ENCODE data around the gene CEP152.

Gene CEP152

DNA sequence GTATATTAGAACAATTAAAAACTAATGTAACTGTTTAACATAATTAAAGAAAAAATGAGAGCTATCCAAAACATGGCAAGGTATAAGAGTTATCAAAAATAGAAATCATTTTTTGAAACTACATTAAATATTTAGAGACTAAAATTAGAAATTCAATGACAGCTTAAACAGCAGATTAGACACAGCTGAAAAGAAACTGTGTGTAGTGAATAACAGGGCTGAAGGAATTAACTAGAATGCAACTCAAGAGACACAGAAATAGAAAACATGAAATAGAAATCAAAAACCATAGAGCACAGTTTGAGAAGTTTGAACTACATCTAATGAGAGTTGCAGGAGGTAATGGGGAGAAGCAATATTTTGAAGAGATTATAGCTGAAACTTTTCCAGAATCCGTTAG lies 105.5 kb downstream of the CEP152 start:
- WGBS, 2 experiments (ENCODE audit: insufficient coverage in 2 of 2): no CpG with 5 or more reads among the region's 1 CpG
- Histone ChIP-seq H3K4me3 (ENCODE audit: extremely low read depth, insufficient read depth, low read length, poor library complexity, severe bottlenecking) (no peak overlapping the region), H3K9me3 (ENCODE audit: control insufficient read depth, low read length) (peaks cover 4% of the 10 kb centered on the region), H3K4me1 (ENCODE audit: control insufficient read depth, insufficient read depth, low read length, poor library complexity, severe bottlenecking) (no peaks in the 10 kb centered on the region), H3K36me3 (ENCODE audit: control insufficient read depth, insufficient read depth, low read length) (no peaks in the 10 kb centered on the region), H3K27ac (ENCODE audit: low read depth, low read length, severe bottlenecking) (no peak overlapping the region)

DNA sequence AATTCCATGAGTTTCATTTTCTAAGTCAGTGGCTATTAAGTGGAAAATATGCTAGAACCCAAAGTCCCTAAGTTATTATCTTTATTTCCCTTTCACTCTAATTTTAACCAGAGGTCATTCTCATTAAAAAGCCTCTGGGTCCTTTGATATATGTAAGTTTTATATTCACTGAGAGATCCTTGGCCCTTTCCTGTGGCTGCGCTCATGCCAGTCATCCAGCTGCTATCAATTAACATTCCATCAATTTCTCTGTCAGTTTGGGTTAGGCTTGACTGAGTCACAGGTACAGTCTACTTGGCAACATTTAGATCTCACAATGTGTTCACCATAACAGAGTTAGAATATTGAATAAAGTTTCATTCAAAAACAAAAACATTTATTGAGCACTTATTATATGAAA lies 107.3 kb downstream of the CEP152 start:
- Histone ChIP-seq H3K36me3 (ENCODE audit: control insufficient read depth, insufficient read depth, low read length) (no peaks in the 10 kb centered on the region), H3K4me3 (ENCODE audit: extremely low read depth, insufficient read depth, low read length, poor library complexity, severe bottlenecking) (no peak overlapping the region), H3K27ac (ENCODE audit: low read depth, low read length, severe bottlenecking) (no peak overlapping the region), H3K9me3 (ENCODE audit: control insufficient read depth, low read length) (peaks cover 4% of the 10 kb centered on the region), H3K4me1 (ENCODE audit: control insufficient read depth, insufficient read depth, low read length, poor library complexity, severe bottlenecking) (no peaks in the 10 kb centered on the region)
- 80% methylated on average over 1 of the region's 1 CpG; no CpG with 5 or more reads in 1 of the 2 experiments for WGBS, 2 experiments (ENCODE audit: insufficient coverage in 2 of 2)

DNA sequence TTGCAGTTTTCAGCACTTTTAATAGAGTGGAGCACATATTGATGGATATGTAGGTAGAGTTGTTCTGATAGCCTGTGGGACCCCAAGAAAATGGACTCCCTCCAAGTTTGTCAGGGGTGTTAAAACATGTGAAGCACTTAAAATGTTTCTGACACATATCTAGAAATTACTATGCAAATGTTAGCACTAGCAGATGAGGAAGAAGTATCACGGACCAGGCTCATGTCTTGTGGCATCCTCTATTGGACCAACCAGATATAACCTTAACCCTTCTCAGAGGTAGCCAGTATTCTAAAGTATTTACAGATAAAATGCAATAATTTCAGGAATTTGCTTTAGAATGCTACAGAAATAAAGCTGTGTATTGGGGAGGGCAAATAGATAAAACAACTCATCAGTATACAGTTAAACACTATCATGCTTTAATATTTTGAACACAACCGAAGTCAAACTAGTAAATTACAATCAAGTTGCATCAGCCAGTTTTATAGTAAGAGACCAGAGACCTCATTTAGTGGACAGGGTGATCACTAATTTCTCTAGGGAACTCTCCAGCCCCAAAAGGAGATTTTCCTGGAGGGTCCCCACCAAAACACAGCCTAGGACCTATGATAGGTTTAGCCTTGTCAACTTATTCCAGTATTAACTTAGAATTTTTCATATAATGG lies 108.2 kb downstream of the CEP152 start:
- Histone ChIP-seq H3K9me3 (ENCODE audit: control insufficient read depth, low read length) (peaks cover 4% of the 10 kb centered on the region), H3K4me1 (ENCODE audit: control insufficient read depth, insufficient read depth, low read length, poor library complexity, severe bottlenecking) (no peaks in the 10 kb centered on the region), H3K36me3 (ENCODE audit: control insufficient read depth, insufficient read depth, low read length) (no peaks in the 10 kb centered on the region), H3K4me3 (ENCODE audit: extremely low read depth, insufficient read depth, low read length, poor library complexity, severe bottlenecking) (no peak overlapping the region), H3K27ac (ENCODE audit: low read depth, low read length, severe bottlenecking) (no peak overlapping the region)
- WGBS, 2 experiments (ENCODE audit: insufficient coverage in 2 of 2): 100% methylated on average over 1 of the region's 2 CpGs; no CpG with 5 or more reads in 1 of the 2 experiments

DNA sequence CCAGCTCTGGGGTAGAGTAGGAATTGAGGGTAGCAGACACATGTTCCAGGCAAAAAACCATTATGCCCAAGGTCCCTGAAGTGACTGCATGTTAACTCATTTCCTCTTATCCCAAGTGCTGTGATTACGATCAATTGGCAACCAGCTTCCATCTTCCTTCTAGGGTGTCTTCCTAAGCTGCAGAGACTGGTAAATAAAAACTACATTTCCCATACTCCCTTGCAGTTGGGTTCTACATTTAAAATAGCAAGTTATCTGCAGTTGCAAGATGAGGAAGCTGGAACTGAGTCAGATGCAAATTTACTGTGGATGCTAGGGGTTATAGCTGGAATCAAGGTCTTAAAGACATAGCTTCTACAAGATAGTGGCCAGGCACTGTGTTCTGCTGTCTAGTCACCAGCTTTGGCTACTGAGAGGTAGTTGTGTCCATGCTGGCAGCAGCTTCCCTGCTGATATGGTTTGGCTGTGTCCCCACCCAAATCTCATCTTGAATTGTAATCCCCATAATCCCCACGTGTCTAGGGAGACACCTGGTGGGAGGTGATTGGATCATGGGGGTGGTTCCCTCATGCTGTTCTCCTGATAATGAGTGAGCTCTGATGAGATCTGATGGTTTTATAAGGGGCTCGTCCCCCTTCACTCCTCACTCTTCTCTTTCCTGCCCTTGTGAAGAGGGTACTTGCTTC lies 114.1 kb downstream of the CEP152 start:
- no peaks in the 10 kb centered on the region for H3K9me3 ChIP-seq (ENCODE audit: control insufficient read depth, low read length)
- no peaks in the 10 kb centered on the region for H3K36me3 ChIP-seq (ENCODE audit: control insufficient read depth, insufficient read depth, low read length)
- WGBS, 2 experiments (ENCODE audit: insufficient coverage in 2 of 2): 0% methylated on average over 1 of the region's 3 CpGs
- no peak overlapping the region for H3K27ac ChIP-seq (ENCODE audit: low read depth, low read length, severe bottlenecking)
- peaks cover 13% of the 10 kb centered on the region for H3K4me1 ChIP-seq (ENCODE audit: control insufficient read depth, insufficient read depth, low read length, poor library complexity, severe bottlenecking)
- H3K4me3 ChIP-seq (ENCODE audit: extremely low read depth, insufficient read depth, low read length, poor library complexity, severe bottlenecking): no peak overlapping the region

DNA sequence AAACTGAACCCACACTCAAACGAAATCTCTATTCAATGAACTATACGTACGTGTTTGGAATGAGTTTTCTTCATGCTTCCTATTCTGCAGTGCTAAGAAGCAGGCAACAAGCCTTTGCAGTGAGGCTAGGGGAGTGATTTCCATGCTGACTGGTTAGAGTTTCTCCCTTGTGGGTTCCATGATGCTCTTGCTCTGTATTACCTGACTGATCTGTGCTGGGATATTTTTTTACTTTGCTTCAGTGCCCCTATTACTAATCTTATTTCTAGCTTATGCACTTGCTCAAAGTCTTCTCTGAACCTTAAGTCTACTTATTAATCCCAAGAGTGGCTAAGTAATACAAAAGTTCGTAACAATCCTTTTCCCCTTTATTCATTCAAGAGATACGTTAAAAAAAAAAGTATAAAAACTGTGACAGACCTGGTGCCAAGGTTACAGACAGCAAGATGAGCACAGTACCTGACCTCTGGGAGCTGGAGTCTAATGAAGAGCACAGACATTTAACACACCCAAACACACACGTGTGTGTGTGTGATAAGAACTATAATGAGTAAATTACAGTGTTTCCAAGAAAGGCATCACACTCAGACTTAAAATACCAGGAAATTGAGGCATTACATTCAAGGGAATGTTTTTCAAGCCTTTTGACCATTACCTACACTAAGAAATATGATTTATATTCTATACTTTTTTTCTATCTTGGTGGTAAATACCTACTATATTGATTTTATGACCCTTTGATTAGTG lies 114.9 kb downstream of the CEP152 start:
- no peaks in the 10 kb centered on the region for H3K9me3 ChIP-seq (ENCODE audit: control insufficient read depth, low read length)
- H3K36me3 ChIP-seq (ENCODE audit: control insufficient read depth, insufficient read depth, low read length): no peaks in the 10 kb centered on the region
- H3K4me1 ChIP-seq (ENCODE audit: control insufficient read depth, insufficient read depth, low read length, poor library complexity, severe bottlenecking): peaks cover 13% of the 10 kb centered on the region
- H3K27ac ChIP-seq (ENCODE audit: low read depth, low read length, severe bottlenecking): peak overlapping the region; percentile 2
- WGBS, 2 experiments (ENCODE audit: insufficient coverage in 2 of 2): 72% methylated on average over 4 of the region's 6 CpGs; no CpG with 5 or more reads in 1 of the 2 experiments
- H3K4me3 ChIP-seq (ENCODE audit: extremely low read depth, insufficient read depth, low read length, poor library complexity, severe bottlenecking): no peak overlapping the region

DNA sequence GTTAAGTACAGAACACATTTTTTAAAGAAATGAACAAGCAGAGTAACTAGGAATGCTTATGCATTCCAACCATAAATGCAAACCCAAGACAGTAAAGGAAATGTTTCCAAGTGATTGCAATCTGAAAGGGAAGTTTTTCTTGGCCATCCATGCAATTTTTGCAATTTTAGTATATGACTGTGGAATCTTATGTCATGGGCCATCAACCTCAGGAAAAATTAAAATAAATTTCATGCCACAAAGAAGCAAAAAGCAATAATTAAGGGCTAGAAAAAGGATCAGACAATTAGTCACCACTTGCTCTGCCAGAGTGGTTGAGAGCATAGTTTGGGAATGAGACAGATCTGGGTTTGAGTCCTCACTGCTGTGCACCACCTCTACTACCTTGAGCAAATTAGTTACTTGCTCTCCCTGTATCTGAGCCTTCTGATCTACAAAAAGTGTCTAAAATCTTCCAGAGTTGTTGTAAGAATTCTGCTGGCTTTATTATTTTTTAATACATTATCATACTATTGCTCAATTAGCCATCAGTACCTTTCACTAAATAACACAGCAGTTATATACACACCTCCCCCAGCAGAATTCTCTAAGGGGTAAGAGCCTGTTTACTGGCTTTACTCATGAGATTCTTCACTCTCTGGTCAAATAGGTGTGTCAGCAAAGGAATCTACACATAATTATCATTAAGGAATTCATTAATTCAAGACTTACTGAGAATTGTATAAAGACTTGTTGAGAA lies 115.6 kb downstream of the CEP152 start:
- Histone ChIP-seq H3K36me3 (ENCODE audit: control insufficient read depth, insufficient read depth, low read length) (no peaks in the 10 kb centered on the region), H3K4me1 (ENCODE audit: control insufficient read depth, insufficient read depth, low read length, poor library complexity, severe bottlenecking) (peaks cover 13% of the 10 kb centered on the region), H3K27ac (ENCODE audit: low read depth, low read length, severe bottlenecking) (peak overlapping the region; percentile 2), H3K9me3 (ENCODE audit: control insufficient read depth, low read length) (no peaks in the 10 kb centered on the region), H3K4me3 (ENCODE audit: extremely low read depth, insufficient read depth, low read length, poor library complexity, severe bottlenecking) (no peak overlapping the region)

DNA sequence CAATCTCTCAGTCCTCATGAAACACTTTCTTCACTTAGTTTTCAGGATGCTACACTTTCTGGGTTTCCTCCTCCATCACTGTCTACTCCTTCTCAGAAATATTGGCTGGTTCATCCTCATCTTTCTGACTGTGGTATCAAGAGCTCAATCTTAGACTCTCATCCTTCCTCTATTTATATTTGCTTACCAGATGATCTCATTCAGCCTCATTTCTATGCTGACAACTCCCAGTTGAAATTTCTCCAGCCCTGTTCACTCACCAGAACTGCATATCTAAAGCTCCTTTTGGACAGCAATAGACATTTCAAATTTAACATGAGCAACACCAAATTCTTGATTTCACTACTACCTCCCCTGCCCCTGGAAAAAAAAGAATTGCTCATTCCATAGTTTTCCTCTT lies 117.4 kb downstream of the CEP152 start:
- Histone ChIP-seq H3K4me3 (ENCODE audit: extremely low read depth, insufficient read depth, low read length, poor library complexity, severe bottlenecking) (no peak overlapping the region), H3K9me3 (ENCODE audit: control insufficient read depth, low read length) (no peaks in the 10 kb centered on the region), H3K4me1 (ENCODE audit: control insufficient read depth, insufficient read depth, low read length, poor library complexity, severe bottlenecking) (peaks cover 13% of the 10 kb centered on the region), H3K27ac (ENCODE audit: low read depth, low read length, severe bottlenecking) (no peak overlapping the region), H3K36me3 (ENCODE audit: control insufficient read depth, insufficient read depth, low read length) (no peaks in the 10 kb centered on the region)

DNA sequence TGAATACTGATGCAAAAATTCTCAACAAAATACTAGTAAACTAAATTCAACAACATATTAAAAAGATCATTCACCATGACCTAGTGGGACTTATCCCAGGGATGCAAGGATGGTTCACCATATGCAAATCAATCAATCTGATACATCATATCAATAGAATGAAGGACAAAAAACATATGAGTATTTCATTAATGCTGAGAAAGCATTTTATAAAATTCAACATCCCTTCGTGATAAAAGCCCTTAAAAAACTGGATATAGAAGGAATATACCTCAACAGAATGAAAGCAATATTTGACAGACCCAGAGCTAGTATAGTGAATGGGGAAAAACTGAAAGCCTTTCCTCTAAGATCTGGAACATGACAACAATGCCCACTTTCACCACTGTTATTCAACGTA lies 122.4 kb downstream of the CEP152 start:
- Histone ChIP-seq H3K9me3 (ENCODE audit: control insufficient read depth, low read length) (no peaks in the 10 kb centered on the region), H3K4me3 (ENCODE audit: extremely low read depth, insufficient read depth, low read length, poor library complexity, severe bottlenecking) (no peak overlapping the region), H3K4me1 (ENCODE audit: control insufficient read depth, insufficient read depth, low read length, poor library complexity, severe bottlenecking) (peaks cover 3% of the 10 kb centered on the region), H3K36me3 (ENCODE audit: control insufficient read depth, insufficient read depth, low read length) (no peaks in the 10 kb centered on the region), H3K27ac (ENCODE audit: low read depth, low read length, severe bottlenecking) (no peak overlapping the region)
- WGBS, 2 experiments (ENCODE audit: insufficient coverage in 2 of 2): no CpG with 5 or more reads among the region's 2 CpGs
